DND-41 (cell line): ENCODE data around the gene TECPR2.

Experiments
- ATAC-seq: fragments of 200-7000 bp; cut with Tn5 transposase; 3 replicates; pipeline ENCODE4 v1.9.1; 2021; ENCODE audit warnings: low read depth; ENCODE audit not compliant: insufficient read depth
- DNase-seq: peaks from one replicate; pipeline ENCODE4 v3.0.0-alpha.2; 2020
- H2AFZ ChIP-seq: 2 replicates; pipeline ENCODE4 v1.6.0; 2012; ENCODE audit warnings: low read depth, low read length
- H3K27ac ChIP-seq: 2 replicates; pipeline ENCODE4 v1.5.1; 2012; ENCODE audit warnings: low read length, inconsistent platforms
- H3K27me3 ChIP-seq: fragments of 200-600 bp; sonication (generic); 2 replicates; pipeline ENCODE4 v1.6.0; 2012; ENCODE audit warnings: low read length, mild to moderate bottlenecking, inconsistent platforms; ENCODE audit not compliant: insufficient read depth, poor library complexity
- H3K36me3 ChIP-seq: 2 replicates; pipeline ENCODE4 v1.5.1; 2012; ENCODE audit warnings: low read length, inconsistent platforms; ENCODE audit not compliant: insufficient read depth
- H3K4me1 ChIP-seq: 2 replicates; pipeline ENCODE4 v1.5.1; 2012; ENCODE audit warnings: mild to moderate bottlenecking, low read length; ENCODE audit not compliant: insufficient read depth
- H3K4me2 ChIP-seq: 2 replicates; pipeline ENCODE4 v1.6.0; 2012; ENCODE audit warnings: mild to moderate bottlenecking, moderate library complexity, low read length, inconsistent platforms; ENCODE audit not compliant: insufficient read depth
- H3K4me3 ChIP-seq, 2 experiments: fragments of 200-600 bp in 1 of 2; shearing (Covaris generic) in 1 of 2; 2 replicates each; pipeline ENCODE4 v1.5.1; 2012 to 2016; ENCODE audit warnings: inconsistent platforms in 2 of 2, low read length in 2 of 2, mild to moderate bottlenecking in 2 of 2, low read depth in 1 of 2, moderate library complexity in 1 of 2
- H3K79me2 ChIP-seq: 2 replicates; pipeline ENCODE4 v1.6.0; 2012; ENCODE audit warnings: low read length, inconsistent platforms; ENCODE audit not compliant: insufficient read depth
- H3K9ac ChIP-seq: 2 replicates; pipeline ENCODE4 v1.6.0; 2012; ENCODE audit warnings: low read depth, mild to moderate bottlenecking, inconsistent platforms, low read length, moderate library complexity
- H3K9me3 ChIP-seq: 2 replicates; pipeline ENCODE4 v1.5.1; 2012; ENCODE audit warnings: low read length, moderate library complexity, mild to moderate bottlenecking, inconsistent platforms; ENCODE audit not compliant: insufficient read depth, severe bottlenecking
- H4K20me1 ChIP-seq: 2 replicates; pipeline ENCODE4 v1.6.0; 2012; ENCODE audit warnings: low read length; ENCODE audit not compliant: insufficient read depth
- EZH2 ChIP-seq: IDR thresholded peaks from 3 replicates; pipeline ENCODE4 v1.6.1; 2012; ENCODE audit warnings: borderline replicate concordance, low read depth, mild to moderate bottlenecking, moderate library complexity, low read length, inconsistent platforms; ENCODE audit not compliant: severe bottlenecking
- TF ChIP-seq, protein P1 (sequence below): IDR thresholded peaks from 2 replicates; pipeline ENCODE4 v1.5.1; 2012; ENCODE audit warnings: borderline replicate concordance, low read length, moderate library complexity, mild to moderate bottlenecking; ENCODE audit not compliant: poor library complexity, severe bottlenecking; ENCODE audit errors: extremely low read depth

TECPR2 gene

DNA sequence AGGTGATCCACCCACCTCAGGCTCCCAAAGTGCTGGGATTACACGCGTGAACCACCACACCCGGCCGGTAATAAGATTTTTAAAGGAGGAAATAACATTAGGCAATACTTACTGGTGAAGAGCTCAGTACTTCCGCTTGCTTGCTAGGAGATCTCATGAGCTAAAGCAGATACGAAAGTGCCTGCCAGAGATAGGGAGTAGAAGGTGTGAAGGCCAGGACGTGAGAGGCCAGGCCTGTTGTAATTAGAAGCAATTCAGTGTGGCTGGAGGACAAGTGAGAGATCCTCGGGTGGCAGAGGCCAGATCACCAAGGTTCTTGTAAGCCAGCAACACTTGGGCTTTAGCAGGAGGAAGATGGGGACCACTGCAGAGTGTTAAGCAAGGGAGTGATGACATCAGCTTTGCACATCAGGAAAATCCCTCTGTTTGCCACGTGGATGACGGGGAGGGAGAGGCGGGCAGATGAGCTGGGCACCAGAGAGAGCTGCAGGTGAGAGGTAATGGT lies 7.6 kb downstream of the TECPR2 start:
- Histone ChIP-seq H3K27ac (no peak overlapping the region), H2AFZ (no peak overlapping the region), H4K20me1 (no peaks in the 10 kb centered on the region; the same call in 1 of the 2 replicates), H3K36me3 (no peaks in the 10 kb centered on the region), H3K4me2 (no peak overlapping the region), H3K4me3 (no peak overlapping the region), H3K4me1 (no peaks in the 10 kb centered on the region), H3K79me2 (no peaks in the 10 kb centered on the region), H3K9ac (no peak overlapping the region), H3K9me3 (no peaks in the 10 kb centered on the region), H3K27me3 (no peaks in the 10 kb centered on the region)
- TF ChIP-seq, protein P1, sequence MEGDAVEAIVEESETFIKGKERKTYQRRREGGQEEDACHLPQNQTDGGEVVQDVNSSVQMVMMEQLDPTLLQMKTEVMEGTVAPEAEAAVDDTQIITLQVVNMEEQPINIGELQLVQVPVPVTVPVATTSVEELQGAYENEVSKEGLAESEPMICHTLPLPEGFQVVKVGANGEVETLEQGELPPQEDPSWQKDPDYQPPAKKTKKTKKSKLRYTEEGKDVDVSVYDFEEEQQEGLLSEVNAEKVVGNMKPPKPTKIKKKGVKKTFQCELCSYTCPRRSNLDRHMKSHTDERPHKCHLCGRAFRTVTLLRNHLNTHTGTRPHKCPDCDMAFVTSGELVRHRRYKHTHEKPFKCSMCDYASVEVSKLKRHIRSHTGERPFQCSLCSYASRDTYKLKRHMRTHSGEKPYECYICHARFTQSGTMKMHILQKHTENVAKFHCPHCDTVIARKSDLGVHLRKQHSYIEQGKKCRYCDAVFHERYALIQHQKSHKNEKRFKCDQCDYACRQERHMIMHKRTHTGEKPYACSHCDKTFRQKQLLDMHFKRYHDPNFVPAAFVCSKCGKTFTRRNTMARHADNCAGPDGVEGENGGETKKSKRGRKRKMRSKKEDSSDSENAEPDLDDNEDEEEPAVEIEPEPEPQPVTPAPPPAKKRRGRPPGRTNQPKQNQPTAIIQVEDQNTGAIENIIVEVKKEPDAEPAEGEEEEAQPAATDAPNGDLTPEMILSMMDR: no peak
- TF ChIP-seq EZH2: no peak
- DNase-seq (no peak), ATAC-seq (no peak)

DNA sequence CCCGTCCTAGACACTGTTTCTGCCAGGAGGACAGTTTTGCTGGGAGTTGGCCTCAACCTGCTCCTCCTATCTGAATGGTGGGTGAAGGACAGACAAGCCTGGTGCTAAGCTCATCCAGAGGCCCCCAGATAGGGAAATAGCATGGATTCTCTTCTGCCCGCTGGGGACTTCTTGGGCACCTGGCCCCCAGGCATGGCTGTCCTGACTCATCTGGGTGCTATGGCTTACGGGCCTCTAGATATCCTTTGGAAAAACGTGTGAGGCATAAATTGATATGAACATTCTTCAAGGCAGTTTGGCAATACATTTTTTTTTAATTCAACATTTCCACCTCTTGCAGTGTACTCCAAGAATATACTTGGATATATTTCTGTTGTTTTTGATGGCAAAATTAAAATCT lies 8.6 kb downstream of the TECPR2 start:
- Histone ChIP-seq H2AFZ (no peak overlapping the region), H3K27me3 (no peaks in the 10 kb centered on the region), H3K4me1 (no peaks in the 10 kb centered on the region), H3K9ac (no peak overlapping the region), H3K27ac (no peak overlapping the region), H3K79me2 (no peaks in the 10 kb centered on the region), H3K36me3 (no peaks in the 10 kb centered on the region), H3K4me2 (no peak overlapping the region), H4K20me1 (no peaks in the 10 kb centered on the region; the same call in 1 of the 2 replicates), H3K9me3 (no peaks in the 10 kb centered on the region), H3K4me3 (no peak overlapping the region)
- ATAC-seq (no peak), DNase-seq (no peak)
- TF ChIP-seq, protein P1: no peak
- no peak for TF ChIP-seq EZH2

DNA sequence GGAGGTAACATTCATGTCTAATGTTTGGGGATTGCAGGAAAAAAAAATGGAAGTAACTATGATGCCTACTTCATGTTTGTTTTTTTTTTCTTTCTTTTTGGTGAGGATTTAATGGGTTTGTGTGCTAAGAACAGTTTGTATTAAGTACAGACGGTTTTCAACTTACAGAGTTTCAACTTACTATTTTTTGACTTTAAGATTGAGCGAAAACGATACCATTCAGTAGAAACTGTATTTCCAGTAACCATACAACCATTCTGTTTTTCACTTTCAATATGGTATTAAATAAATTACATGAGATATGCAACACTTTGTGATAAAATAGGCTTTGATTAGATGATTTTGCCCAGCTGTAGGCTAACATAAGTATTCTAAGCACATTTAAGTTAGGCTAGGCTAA lies 10.4 kb downstream of the TECPR2 start:
- Histone ChIP-seq H3K79me2 (no peaks in the 10 kb centered on the region), H3K9me3 (no peaks in the 10 kb centered on the region), H3K36me3 (peaks cover 13% of the 10 kb centered on the region), H3K4me2 (no peak overlapping the region), H3K9ac (no peak overlapping the region), H2AFZ (no peak overlapping the region), H3K4me3 (no peak overlapping the region), H4K20me1 (no peaks in the 10 kb centered on the region; the same call in 1 of the 2 replicates), H3K4me1 (no peaks in the 10 kb centered on the region), H3K27me3 (no peaks in the 10 kb centered on the region), H3K27ac (no peak overlapping the region)
- no peak for DNase-seq
- no peak for TF ChIP-seq EZH2
- TF ChIP-seq, protein P1: no peak
- ATAC-seq: no peak

- H3K9ac ChIP-seq: no peak overlapping the region
- ATAC-seq (no peak), DNase-seq (no peak)
- H3K27me3 ChIP-seq: no peaks in the 10 kb centered on the region
- no peak overlapping the region for H3K27ac ChIP-seq
- H4K20me1 ChIP-seq: no peaks in the 10 kb centered on the region
- H3K79me2 ChIP-seq: no peaks in the 10 kb centered on the region
- H3K4me1 ChIP-seq: no peaks in the 10 kb centered on the region
- TF ChIP-seq, protein P1: no peak
- no peak for TF ChIP-seq EZH2
- H3K4me3 ChIP-seq: no peak overlapping the region
- peaks cover 20% of the 10 kb centered on the region for H3K36me3 ChIP-seq
- H3K9me3 ChIP-seq: no peaks in the 10 kb centered on the region
- no peak overlapping the region for H2AFZ ChIP-seq
- H3K4me2 ChIP-seq: no peak overlapping the region
These were observed 11.5 kb downstream of the TECPR2 start for GRCh38 chr14:102374264-102374663.
